Measurements from ENCODE around the gene BRD2.

The BRD2 gene

GRCh38 chr6:33004940-33005339 lies 36.5 kb downstream of the BRD2 start:
- H3K9me3 ChIP-seq (ENCODE audit: control insufficient read depth, low read length): no peaks in the 10 kb centered on the region
- no peaks in the 10 kb centered on the region for H3K36me3 ChIP-seq (ENCODE audit: control insufficient read depth, insufficient read depth, low read length)
- H3K27ac ChIP-seq (ENCODE audit: low read depth, low read length, severe bottlenecking): no peak overlapping the region
- H3K4me1 ChIP-seq (ENCODE audit: control insufficient read depth, insufficient read depth, low read length, poor library complexity, severe bottlenecking): no peaks in the 10 kb centered on the region
- 87% methylated on average over 4 to 6 of the region's 6 CpGs for WGBS, 2 experiments (ENCODE audit: insufficient coverage in 2 of 2)
- H3K4me3 ChIP-seq (ENCODE audit: extremely low read depth, insufficient read depth, low read length, poor library complexity, severe bottlenecking): no peak overlapping the region

DNA sequence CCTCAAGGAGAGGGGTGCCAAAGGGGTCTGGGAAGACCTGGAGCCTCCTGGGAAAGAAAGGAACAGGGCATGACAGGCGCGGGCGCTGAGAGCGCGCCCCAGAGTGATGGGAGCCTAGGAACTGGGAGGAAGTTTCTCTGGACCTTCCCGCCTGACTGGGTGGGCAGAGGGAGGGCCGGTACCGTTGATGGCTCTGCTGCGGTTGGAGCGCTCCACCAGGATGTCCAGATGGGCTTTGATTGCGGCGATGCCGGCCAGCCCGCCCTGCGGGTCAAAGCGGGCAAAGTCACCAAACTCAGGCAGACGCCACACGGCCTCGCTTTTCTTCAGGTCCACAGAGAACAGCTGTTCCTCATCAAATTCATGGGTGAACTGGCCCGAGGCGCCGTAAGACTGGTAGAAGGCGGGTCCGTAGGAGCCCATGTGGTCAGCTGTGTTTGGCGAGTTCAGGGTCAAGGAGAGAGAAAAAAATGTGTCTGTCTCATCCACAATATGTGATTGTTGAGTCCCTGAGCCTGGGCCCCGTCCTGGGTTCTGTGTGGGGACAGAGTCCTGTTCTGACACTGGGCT lies 39.5 kb downstream of the BRD2 start:
- WGBS, 2 experiments (ENCODE audit: insufficient coverage in 2 of 2): 89 to 94% methylated on average over 22 to 25 of the region's 26 CpGs

DNA sequence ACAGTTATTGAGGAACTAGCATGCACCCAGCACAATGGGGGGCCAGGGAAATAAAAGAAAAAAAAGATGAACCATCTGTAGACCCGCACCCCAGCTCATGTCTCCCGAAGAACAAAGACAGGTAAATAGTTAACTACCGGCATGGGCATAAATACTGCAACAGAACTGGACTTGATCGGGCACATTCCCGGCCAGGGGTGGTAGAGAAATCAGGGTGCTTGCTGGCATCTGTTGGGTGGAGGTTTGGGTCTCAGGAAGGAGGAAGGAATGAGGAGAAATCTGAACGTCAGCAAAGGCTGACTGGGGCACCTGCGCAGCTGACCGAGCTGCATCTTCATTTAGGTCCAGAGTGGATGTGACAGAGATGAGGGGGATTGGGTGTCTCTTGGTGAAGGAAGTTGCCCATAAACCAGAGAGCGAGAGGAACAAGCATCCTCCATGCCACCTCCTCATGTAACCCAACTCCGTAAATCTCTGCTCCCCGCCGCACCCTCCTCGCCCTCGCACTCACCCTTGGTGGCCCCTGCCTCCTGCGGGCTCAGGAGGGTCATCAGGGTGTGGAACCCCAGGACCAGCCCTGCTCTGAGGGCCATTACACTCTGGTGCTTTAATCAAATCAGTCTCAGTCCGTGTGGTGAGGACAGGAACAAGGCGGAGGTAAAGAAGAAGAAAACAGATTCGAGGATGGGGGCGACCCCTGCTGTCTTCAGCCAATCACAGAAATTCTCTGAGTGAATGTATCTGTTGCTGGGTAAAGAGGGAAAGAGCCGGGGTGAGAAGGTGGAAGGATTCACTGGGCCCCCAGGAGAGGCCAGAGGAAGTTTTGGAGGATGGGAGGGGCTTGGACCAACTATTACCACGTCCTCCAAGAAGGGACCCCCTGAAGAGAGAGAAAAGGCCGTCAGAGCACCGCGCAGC lies 40.8 kb downstream of the BRD2 start, which contains the start of gene HLA-DOA:
Gene HLA-DOA, minus strand, starts transcription at position 648 of the 918 bp plus-strand sequence.
- Histone ChIP-seq H3K4me1 (ENCODE audit: control insufficient read depth, insufficient read depth, low read length, poor library complexity, severe bottlenecking) (no peaks in the 10 kb centered on the region), H3K27ac (ENCODE audit: low read depth, low read length, severe bottlenecking) (no peak within 1 kb of the TSS), H3K4me3 (ENCODE audit: extremely low read depth, insufficient read depth, low read length, poor library complexity, severe bottlenecking) (no peak within 1 kb of the TSS), H3K36me3 (ENCODE audit: control insufficient read depth, insufficient read depth, low read length) (no peaks in the 10 kb centered on the region), H3K9me3 (ENCODE audit: control insufficient read depth, low read length) (no peaks in the 10 kb centered on the region)
- 63 to 66% methylated on average over 16 to 20 of the region's 24 CpGs for whole genome bisulfite sequencing, 2 experiments (ENCODE audit: insufficient coverage in 2 of 2)

More for the DNA sequence above, 39.5 kb downstream of the BRD2 start:
- H3K9me3 ChIP-seq (ENCODE audit: control insufficient read depth, low read length): no peaks in the 10 kb centered on the region
- H3K27ac ChIP-seq (ENCODE audit: low read depth, low read length, severe bottlenecking): no peak overlapping the region
- H3K4me1 ChIP-seq (ENCODE audit: control insufficient read depth, insufficient read depth, low read length, poor library complexity, severe bottlenecking): no peaks in the 10 kb centered on the region
- H3K4me3 ChIP-seq (ENCODE audit: extremely low read depth, insufficient read depth, low read length, poor library complexity, severe bottlenecking): no peak overlapping the region
- H3K36me3 ChIP-seq (ENCODE audit: control insufficient read depth, insufficient read depth, low read length): no peaks in the 10 kb centered on the region

GRCh38 chr6:33010356-33010755 lies 42.0 kb downstream of the BRD2 start:
- no peak overlapping the region for H3K27ac ChIP-seq (ENCODE audit: low read depth, low read length, severe bottlenecking)
- no peak overlapping the region for H3K4me3 ChIP-seq (ENCODE audit: extremely low read depth, insufficient read depth, low read length, poor library complexity, severe bottlenecking)
- H3K9me3 ChIP-seq (ENCODE audit: control insufficient read depth, low read length): no peaks in the 10 kb centered on the region
- no peaks in the 10 kb centered on the region for H3K4me1 ChIP-seq (ENCODE audit: control insufficient read depth, insufficient read depth, low read length, poor library complexity, severe bottlenecking)
- whole genome bisulfite sequencing, 2 experiments (ENCODE audit: insufficient coverage in 2 of 2): 75% methylated on average over 6 to 7 of the region's 7 CpGs
- no peaks in the 10 kb centered on the region for H3K36me3 ChIP-seq (ENCODE audit: control insufficient read depth, insufficient read depth, low read length)

DNA sequence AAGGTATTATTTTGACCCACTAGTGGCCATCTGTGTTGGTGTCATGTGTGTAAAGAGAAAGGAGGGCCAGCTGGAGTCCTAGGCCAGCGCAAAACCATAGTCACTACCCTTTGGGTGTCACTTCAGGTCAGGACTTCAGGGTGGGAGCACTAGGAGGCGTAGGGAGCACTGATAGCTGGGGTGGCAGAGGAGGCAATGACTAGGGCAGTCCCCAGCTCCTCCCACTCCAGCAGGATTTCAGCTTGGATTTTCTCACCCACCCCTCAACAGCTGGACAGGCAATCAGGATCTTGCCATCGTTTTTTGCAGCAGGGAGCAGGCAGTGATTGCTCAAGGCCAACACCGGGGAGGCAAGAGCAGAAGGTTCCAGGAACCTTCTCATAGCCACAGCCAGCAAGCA lies 45.2 kb downstream of the BRD2 start:
- 80 to 83% methylated on average over 1 of the region's 4 CpGs for WGBS, 2 experiments (ENCODE audit: insufficient coverage in 2 of 2)
- no peaks in the 10 kb centered on the region for H3K36me3 ChIP-seq (ENCODE audit: control insufficient read depth, insufficient read depth, low read length)
- no peak overlapping the region for H3K27ac ChIP-seq (ENCODE audit: low read depth, low read length, severe bottlenecking)
- no peaks in the 10 kb centered on the region for H3K4me1 ChIP-seq (ENCODE audit: control insufficient read depth, insufficient read depth, low read length, poor library complexity, severe bottlenecking)
- no peaks in the 10 kb centered on the region for H3K9me3 ChIP-seq (ENCODE audit: control insufficient read depth, low read length)
- H3K4me3 ChIP-seq (ENCODE audit: extremely low read depth, insufficient read depth, low read length, poor library complexity, severe bottlenecking): no peak overlapping the region

- H3K27ac ChIP-seq (ENCODE audit: low read depth, low read length, severe bottlenecking): no peak overlapping the region
- WGBS, 2 experiments (ENCODE audit: insufficient coverage in 2 of 2): 29 to 44% methylated on average over 5 of the region's 6 CpGs
- H3K9me3 ChIP-seq (ENCODE audit: control insufficient read depth, low read length): no peaks in the 10 kb centered on the region
- no peaks in the 10 kb centered on the region for H3K36me3 ChIP-seq (ENCODE audit: control insufficient read depth, insufficient read depth, low read length)
- H3K4me3 ChIP-seq (ENCODE audit: extremely low read depth, insufficient read depth, low read length, poor library complexity, severe bottlenecking): no peak overlapping the region
- H3K4me1 ChIP-seq (ENCODE audit: control insufficient read depth, insufficient read depth, low read length, poor library complexity, severe bottlenecking): no peaks in the 10 kb centered on the region
Observed at GRCh38 chr6:33014841-33015634, 46.6 kb downstream of the BRD2 start.

GRCh38 chr6:33015798-33016197 lies 47.4 kb downstream of the BRD2 start:
- 90 to 96% methylated on average over 9 to 10 of the region's 11 CpGs for whole genome bisulfite sequencing, 2 experiments (ENCODE audit: insufficient coverage in 2 of 2)
- Histone ChIP-seq H3K9me3 (ENCODE audit: control insufficient read depth, low read length) (no peaks in the 10 kb centered on the region), H3K4me3 (ENCODE audit: extremely low read depth, insufficient read depth, low read length, poor library complexity, severe bottlenecking) (no peak overlapping the region), H3K27ac (ENCODE audit: low read depth, low read length, severe bottlenecking) (no peak overlapping the region), H3K36me3 (ENCODE audit: control insufficient read depth, insufficient read depth, low read length) (no peaks in the 10 kb centered on the region), H3K4me1 (ENCODE audit: control insufficient read depth, insufficient read depth, low read length, poor library complexity, severe bottlenecking) (no peaks in the 10 kb centered on the region)

- H3K4me1 ChIP-seq (ENCODE audit: control insufficient read depth, insufficient read depth, low read length, poor library complexity, severe bottlenecking): no peaks in the 10 kb centered on the region
- no peak overlapping the region for H3K27ac ChIP-seq (ENCODE audit: low read depth, low read length, severe bottlenecking)
- no peaks in the 10 kb centered on the region for H3K9me3 ChIP-seq (ENCODE audit: control insufficient read depth, low read length)
- H3K36me3 ChIP-seq (ENCODE audit: control insufficient read depth, insufficient read depth, low read length): no peaks in the 10 kb centered on the region
- 45 to 50% methylated on average over 2 of the region's 4 CpGs for WGBS, 2 experiments (ENCODE audit: insufficient coverage in 2 of 2)
- H3K4me3 ChIP-seq (ENCODE audit: extremely low read depth, insufficient read depth, low read length, poor library complexity, severe bottlenecking): no peak overlapping the region
Observed at GRCh38 chr6:33017018-33017417, 48.6 kb downstream of the BRD2 start.

DNA sequence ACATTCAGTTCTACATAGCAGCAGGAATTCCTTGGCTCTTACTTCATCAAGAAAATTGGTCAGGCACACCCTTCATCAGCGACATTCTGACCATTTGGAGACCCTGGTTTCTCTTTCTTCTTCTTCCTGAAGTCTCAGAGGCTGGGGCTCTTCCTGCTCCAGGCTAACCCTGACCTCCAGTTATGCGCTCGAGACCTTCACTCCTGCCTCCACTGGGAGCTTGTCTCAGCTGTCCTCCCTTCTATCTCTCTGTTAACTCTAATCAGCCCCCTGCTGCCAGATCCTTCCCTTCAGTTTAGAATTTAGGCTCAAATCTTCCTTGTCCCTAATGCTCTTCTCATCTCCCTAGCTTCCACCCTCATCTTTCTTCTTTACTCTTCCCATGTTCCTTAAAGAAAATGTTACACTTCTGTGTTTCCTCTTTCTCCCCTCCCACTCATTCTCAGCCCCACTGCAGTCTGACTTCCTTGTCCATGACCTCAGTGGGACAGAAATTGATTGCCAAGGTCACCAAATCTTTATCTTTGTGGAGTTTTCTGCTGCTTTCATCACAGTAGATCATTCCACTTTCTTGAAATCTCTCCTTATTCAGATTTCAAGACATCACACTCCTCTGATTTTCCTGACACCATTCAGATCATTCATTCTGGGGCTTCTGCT lies 49.4 kb downstream of the BRD2 start:
- H3K27ac ChIP-seq (ENCODE audit: low read depth, low read length, severe bottlenecking): no peak overlapping the region

DNA sequence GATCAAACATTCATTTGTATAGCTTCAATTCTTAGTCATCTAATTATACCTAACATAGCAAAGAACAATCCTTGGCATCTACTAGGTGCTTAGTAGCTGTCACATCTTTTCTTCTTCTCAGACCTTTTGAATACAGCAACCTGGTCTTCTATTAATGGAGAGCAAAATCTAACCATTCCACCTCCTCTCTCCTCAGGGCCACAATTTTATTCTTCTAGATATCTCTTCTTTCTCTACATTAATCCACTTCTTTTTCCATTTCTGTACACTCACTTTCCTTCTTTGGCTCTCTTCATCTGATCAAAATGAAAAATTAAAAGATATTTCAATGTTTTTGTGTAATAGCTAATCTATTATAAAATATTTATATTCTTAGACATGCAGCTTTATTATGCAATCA lies 50.0 kb downstream of the BRD2 start:
- Histone ChIP-seq H3K27ac (ENCODE audit: low read depth, low read length, severe bottlenecking) (no peak overlapping the region), H3K9me3 (ENCODE audit: control insufficient read depth, low read length) (no peaks in the 10 kb centered on the region), H3K4me3 (ENCODE audit: extremely low read depth, insufficient read depth, low read length, poor library complexity, severe bottlenecking) (no peak overlapping the region)

More for the DNA sequence above, 49.4 kb downstream of the BRD2 start:
- H3K36me3 ChIP-seq (ENCODE audit: control insufficient read depth, insufficient read depth, low read length): no peaks in the 10 kb centered on the region
- H3K4me3 ChIP-seq (ENCODE audit: extremely low read depth, insufficient read depth, low read length, poor library complexity, severe bottlenecking): no peak overlapping the region
- WGBS, 2 experiments (ENCODE audit: insufficient coverage in 2 of 2): 74% methylated on average over 3 of the region's 3 CpGs
- H3K4me1 ChIP-seq (ENCODE audit: control insufficient read depth, insufficient read depth, low read length, poor library complexity, severe bottlenecking): no peaks in the 10 kb centered on the region
- no peaks in the 10 kb centered on the region for H3K9me3 ChIP-seq (ENCODE audit: control insufficient read depth, low read length)

More for the DNA sequence above, 50.0 kb downstream of the BRD2 start:
- Histone ChIP-seq H3K36me3 (ENCODE audit: control insufficient read depth, insufficient read depth, low read length) (no peaks in the 10 kb centered on the region), H3K4me1 (ENCODE audit: control insufficient read depth, insufficient read depth, low read length, poor library complexity, severe bottlenecking) (no peaks in the 10 kb centered on the region)

All from mesodermal cell (in vitro differentiated cells).